ENCODE measurements around the gene SBK3. TPM values are rescaled to one million over a fixed set of nuclear protein-coding genes. Genes with fewer than 3 reads are reported as not detected.
A peak's percentile ranks its signal among the peaks of the same experiment; 100 is the strongest.
"Not testable (repeated sequence)": the region's sequence is repeated elsewhere in the genome, so short reads cannot be mapped to it uniquely, and the experiment has no call there.

The SBK3 gene
- total RNA-seq, 1 donor from 2014 or later = 3.6 TPM

DNA sequence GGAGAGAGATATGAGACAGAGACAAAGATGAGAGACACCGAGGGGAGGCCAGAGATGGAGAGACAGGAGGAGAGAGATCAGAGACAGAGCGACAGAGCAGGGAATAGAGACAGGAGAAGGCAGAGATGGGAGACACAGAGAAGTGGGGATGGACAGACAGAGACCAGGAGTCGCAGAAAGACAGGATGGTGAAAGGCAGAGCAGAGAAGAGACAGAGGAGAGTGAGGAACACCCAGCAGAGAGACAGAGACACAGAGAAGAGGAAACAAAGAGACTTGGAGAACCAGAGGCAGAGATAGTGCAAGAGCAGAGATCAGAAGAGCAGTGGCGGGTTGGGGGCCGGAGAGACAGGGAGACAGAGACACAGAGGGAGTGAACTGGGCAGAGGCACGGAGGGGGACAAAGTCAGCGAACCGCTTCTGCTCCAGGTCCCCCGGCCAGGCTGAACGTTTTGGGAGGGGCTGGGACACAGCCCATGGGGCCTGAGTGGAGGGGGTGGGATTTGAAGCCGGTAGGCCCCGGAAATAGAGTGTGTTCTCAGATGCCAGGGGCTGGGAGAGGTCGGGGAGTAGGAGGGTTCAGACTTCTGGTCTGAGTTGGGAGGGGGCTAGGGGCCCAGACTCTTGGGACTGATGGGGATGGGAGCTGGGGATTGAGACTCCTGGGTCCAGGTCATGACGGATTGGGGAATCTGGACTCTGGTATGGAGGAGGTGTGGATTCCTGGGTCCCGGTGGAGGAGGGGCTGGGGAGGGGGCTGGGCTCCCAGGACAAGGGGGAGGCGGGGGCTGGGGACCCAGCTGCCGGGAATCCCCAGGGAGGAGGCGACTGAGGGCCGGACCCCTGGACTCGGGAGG, 34.7 kb upstream of the SBK3 start:
- H3K36me3 Mint-ChIP-seq (ENCODE audit: low read depth, unreplicated experiment) = peaks cover 23% of the 10 kb centered on the region
- TF ChIP-seq, protein P1, sequence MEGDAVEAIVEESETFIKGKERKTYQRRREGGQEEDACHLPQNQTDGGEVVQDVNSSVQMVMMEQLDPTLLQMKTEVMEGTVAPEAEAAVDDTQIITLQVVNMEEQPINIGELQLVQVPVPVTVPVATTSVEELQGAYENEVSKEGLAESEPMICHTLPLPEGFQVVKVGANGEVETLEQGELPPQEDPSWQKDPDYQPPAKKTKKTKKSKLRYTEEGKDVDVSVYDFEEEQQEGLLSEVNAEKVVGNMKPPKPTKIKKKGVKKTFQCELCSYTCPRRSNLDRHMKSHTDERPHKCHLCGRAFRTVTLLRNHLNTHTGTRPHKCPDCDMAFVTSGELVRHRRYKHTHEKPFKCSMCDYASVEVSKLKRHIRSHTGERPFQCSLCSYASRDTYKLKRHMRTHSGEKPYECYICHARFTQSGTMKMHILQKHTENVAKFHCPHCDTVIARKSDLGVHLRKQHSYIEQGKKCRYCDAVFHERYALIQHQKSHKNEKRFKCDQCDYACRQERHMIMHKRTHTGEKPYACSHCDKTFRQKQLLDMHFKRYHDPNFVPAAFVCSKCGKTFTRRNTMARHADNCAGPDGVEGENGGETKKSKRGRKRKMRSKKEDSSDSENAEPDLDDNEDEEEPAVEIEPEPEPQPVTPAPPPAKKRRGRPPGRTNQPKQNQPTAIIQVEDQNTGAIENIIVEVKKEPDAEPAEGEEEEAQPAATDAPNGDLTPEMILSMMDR (IDR thresholded peaks at IDR 0.05; ENCODE audit: unreplicated experiment) = no peak
- DNase-seq (ENCODE audit: low spot score) = no peak
- peak overlapping the region; percentile 89 for H3K27ac Mint-ChIP-seq (ENCODE audit: unreplicated experiment)
- H3K4me1 Mint-ChIP-seq (ENCODE audit: unreplicated experiment) = peaks cover 24% of the 10 kb centered on the region
- H3K4me3 Mint-ChIP-seq (ENCODE audit: unreplicated experiment) = peak overlapping the region; percentile 98
- no peaks in the 10 kb centered on the region for H3K9me3 Mint-ChIP-seq (ENCODE audit: unreplicated experiment)
- H3K27me3 Mint-ChIP-seq (ENCODE audit: unreplicated experiment) = peaks cover 7% of the 10 kb centered on the region

DNA sequence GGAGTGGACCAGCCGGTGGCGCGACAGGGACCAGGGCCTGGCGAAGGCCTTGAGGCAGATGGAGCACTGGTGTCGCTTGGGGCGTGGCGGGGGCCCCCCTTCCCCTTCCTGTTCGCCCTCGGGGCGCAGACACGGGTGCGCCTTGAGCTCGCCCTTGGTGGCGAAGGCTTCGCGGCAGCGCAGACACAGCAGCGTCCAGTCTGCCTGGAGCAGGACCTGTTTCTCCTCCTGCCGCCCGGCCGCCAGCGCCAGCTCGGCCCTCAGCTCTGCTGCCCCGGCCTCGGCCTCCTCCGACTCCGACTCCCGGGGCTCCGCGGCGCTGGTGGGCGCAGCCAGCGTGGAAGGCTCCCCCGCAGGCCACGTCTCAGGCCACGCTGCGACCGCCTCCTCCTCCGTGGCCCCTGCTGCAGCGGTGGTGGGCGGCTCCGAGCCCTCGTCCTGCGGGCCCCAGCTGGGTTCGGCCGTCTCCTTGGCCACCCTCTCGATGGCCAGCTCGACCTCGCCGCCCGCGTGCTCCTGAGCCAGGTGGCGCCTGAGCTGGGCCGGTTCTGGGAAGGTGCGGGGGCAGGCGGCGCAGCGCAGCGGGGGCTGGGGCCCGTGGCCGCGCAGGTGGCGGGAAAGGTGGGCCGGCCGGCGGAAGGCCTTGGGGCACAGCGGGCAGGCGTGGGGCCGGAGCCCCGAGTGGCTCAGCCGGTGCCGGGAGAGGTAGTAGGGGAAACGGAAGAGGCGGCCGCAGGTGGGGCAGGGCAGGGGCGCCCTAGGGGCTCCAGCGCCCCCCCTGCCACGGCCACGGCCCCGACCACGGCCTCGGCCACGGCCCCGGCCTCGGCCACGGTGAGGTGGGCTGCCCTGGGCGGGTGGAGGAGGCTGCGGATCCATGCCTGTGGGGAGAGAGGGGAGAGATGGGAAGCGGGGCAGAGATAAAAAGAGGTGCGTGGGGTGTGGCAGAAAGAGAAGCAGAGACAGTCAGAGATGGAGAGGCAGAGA, 33.7 kb upstream of the SBK3 start:
- Mint-ChIP-seq H3K4me1 (ENCODE audit: unreplicated experiment) (peaks cover 24% of the 10 kb centered on the region), H3K36me3 (ENCODE audit: low read depth, unreplicated experiment) (peaks cover 23% of the 10 kb centered on the region), H3K4me3 (ENCODE audit: unreplicated experiment) (peak overlapping the region; percentile 98), H3K9me3 (ENCODE audit: unreplicated experiment) (no peaks in the 10 kb centered on the region), H3K27me3 (ENCODE audit: unreplicated experiment) (peaks cover 7% of the 10 kb centered on the region), H3K27ac (ENCODE audit: unreplicated experiment) (peak overlapping the region; percentile 89)
- TF ChIP-seq, protein P1 (IDR thresholded peaks at IDR 0.05; ENCODE audit: unreplicated experiment) = no peak
- DNase-seq (ENCODE audit: low spot score) = no peak

DNA sequence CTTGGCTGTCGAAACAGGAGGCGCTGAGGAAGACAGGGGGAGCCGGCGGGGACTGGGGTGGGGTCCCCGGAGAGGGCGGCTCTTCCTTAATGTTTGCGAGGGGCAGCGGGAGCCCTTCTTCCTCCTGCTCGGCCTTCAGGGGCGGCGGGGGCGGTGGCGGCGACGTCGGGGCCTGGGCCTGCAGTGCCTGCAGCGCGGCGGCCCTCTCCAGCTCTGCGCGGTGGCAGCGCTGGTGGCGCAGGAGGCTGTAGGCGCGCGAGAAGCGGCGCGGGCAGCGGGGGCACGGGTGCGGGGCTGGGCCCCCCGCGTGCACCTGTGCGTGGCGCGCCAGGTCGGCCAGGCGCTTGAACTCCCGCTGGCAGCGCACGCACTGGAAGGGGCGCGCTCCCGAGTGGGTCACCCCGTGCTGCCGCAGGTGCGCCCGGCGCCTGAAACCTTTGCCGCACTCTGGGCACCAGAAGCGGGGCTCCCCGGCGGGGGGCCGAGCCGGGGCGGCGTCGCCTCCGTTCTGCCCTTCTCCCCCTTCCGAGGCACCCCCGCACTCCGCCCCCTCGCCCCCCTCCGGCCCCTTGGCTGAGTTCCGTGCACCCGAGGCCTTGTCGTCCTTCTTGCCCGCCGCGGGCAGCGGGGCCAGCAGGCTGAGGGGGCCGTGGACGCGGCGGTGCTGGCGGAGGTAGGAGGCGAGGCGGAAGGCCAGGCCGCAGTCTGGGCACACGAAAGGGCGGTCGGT, 32.9 kb upstream of the SBK3 start:
- TF ChIP-seq, protein P1 (IDR thresholded peaks at IDR 0.05; ENCODE audit: unreplicated experiment) = no peak
- peaks cover 24% of the 10 kb centered on the region for H3K4me1 Mint-ChIP-seq (ENCODE audit: unreplicated experiment)

DNA sequence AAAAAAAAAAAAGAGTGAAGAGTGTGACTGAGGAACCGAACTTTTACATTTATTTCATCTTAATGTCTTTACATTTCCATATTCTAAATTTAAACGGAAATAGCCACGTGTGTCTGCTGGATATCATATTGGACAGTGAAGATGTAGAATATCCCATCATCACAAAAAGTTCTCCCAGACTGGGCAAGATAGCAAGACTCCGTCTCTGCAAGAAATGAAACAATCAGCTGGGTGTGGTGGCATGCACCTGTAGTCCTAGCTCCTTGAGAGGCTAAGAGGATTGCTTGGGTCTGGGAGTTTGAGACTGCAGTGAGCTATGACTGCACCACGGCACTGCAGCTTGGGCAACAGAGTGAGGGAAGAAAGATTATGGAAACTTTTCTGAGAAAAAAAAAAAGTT, 31.4 kb upstream of the SBK3 start:
- H3K27ac Mint-ChIP-seq (ENCODE audit: unreplicated experiment) = no peak overlapping the region

More for the DNA sequence above, 32.9 kb upstream of the SBK3 start:
- H3K4me3 Mint-ChIP-seq (ENCODE audit: unreplicated experiment) = no peak overlapping the region
- no peaks in the 10 kb centered on the region for H3K9me3 Mint-ChIP-seq (ENCODE audit: unreplicated experiment)
- peaks cover 23% of the 10 kb centered on the region for H3K36me3 Mint-ChIP-seq (ENCODE audit: low read depth, unreplicated experiment)
- DNase-seq (ENCODE audit: low spot score) = no peak
- no peak overlapping the region for H3K27ac Mint-ChIP-seq (ENCODE audit: unreplicated experiment)
- H3K27me3 Mint-ChIP-seq (ENCODE audit: unreplicated experiment) = peaks cover 7% of the 10 kb centered on the region

DNA sequence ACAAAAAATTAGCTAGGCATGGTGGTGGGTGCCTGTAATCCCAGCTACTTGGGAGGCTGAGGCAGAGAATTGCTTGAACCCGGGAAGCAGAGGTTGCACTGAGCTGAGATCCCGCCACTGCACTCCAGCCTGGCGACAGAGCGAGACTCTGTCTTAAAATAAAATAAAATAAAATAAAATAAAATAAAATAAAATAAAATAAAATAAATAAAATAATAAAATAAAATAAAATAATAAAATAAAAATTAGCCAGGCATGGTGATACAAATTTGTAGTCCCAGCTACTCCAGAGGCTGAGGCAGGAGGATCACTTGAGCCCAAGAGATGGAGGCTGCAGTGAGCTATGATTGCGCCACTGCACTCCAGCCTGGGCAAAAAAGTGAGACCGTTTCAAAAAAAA, 28.6 kb upstream of the SBK3 start:
- not testable (repeated sequence) for H3K27me3 Mint-ChIP-seq (ENCODE audit: unreplicated experiment); H3K27ac Mint-ChIP-seq (ENCODE audit: unreplicated experiment); H3K4me3 Mint-ChIP-seq (ENCODE audit: unreplicated experiment); DNase-seq (ENCODE audit: low spot score); H3K9me3 Mint-ChIP-seq (ENCODE audit: unreplicated experiment)
- Mint-ChIP-seq H3K36me3 (ENCODE audit: low read depth, unreplicated experiment) (peaks cover 16% of the 10 kb centered on the region), H3K4me1 (ENCODE audit: unreplicated experiment) (peaks cover 14% of the 10 kb centered on the region)

More for the DNA sequence above, 31.4 kb upstream of the SBK3 start:
- Mint-ChIP-seq H3K9me3 (ENCODE audit: unreplicated experiment) (no peaks in the 10 kb centered on the region), H3K4me1 (ENCODE audit: unreplicated experiment) (peaks cover 28% of the 10 kb centered on the region), H3K4me3 (ENCODE audit: unreplicated experiment) (peak overlapping the region; percentile 85), H3K27me3 (ENCODE audit: unreplicated experiment) (peaks cover 7% of the 10 kb centered on the region), H3K36me3 (ENCODE audit: low read depth, unreplicated experiment) (peaks cover 23% of the 10 kb centered on the region)
- TF ChIP-seq, protein P1 (IDR thresholded peaks at IDR 0.05; ENCODE audit: unreplicated experiment) = no peak
- no peak for DNase-seq (ENCODE audit: low spot score)

DNA sequence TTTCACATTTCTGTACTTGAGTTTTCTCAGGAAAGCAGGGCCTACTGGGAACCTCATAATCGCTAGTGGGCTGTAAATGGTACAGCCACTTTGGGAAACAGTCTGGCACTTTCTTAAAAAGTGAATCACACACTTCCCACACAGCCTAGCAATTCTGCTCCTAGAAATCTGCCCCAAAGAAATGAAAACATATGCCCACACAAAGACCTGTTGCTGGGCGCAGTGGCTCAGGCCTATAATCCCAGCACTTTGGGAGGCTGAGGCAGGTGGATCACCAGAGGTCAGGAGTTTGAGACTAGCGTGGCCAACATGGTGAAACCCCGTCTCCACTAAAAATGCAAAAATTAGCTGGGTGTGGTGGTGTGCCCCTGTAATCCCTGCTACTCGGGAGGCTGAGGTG, 24.1 kb upstream of the SBK3 start:
- not testable (repeated sequence) for H3K4me1 Mint-ChIP-seq (ENCODE audit: unreplicated experiment); H3K36me3 Mint-ChIP-seq (ENCODE audit: low read depth, unreplicated experiment); H3K4me3 Mint-ChIP-seq (ENCODE audit: unreplicated experiment); H3K27ac Mint-ChIP-seq (ENCODE audit: unreplicated experiment); H3K27me3 Mint-ChIP-seq (ENCODE audit: unreplicated experiment); DNase-seq (ENCODE audit: low spot score); H3K9me3 Mint-ChIP-seq (ENCODE audit: unreplicated experiment)
